ENCODE results near the gene ATG4B.

Gene ATG4B

GRCh38 chr2:241653210-241653750 lies 15.8 kb downstream of the ATG4B start:
- no peak overlapping the region for H3K4me3 ChIP-seq (ENCODE audit: insufficient read length, low read depth)
- H3K9me3 ChIP-seq (ENCODE audit: insufficient read depth, low read length), result peaks cover 5% of the 10 kb centered on the region; the same call in 1 of the 2 replicates
- no peak for DNase-seq (ENCODE audit: low read depth, low spot score)
- no peak overlapping the region for H3K9ac ChIP-seq (ENCODE audit: insufficient read length, low read depth)
- no peak for TF ChIP-seq ZNF274 (IDR thresholded peaks at IDR 0.05; ENCODE audit: low read depth, low read length)
- no peak for TF ChIP-seq YY1 (IDR thresholded peaks at IDR 0.05; ENCODE audit: insufficient read depth, insufficient read length)
- no peak for TF ChIP-seq SUZ12 (IDR thresholded peaks at IDR 0.05; ENCODE audit: extremely low read depth, insufficient read depth, insufficient read length)
- H3K36me3 ChIP-seq (ENCODE audit: insufficient read depth, insufficient read length, low read length), result peaks cover 68% of the 10 kb centered on the region
- H3K27me3 ChIP-seq (ENCODE audit: insufficient read depth, insufficient read length), result no peaks in the 10 kb centered on the region
- peaks cover 19% of the 10 kb centered on the region for H3K4me1 ChIP-seq (ENCODE audit: insufficient read depth, insufficient read length)

GRCh38 chr2:241654551-241654950 lies 17.1 kb downstream of the ATG4B start:
- TF ChIP-seq ZNF274 (IDR thresholded peaks at IDR 0.05; ENCODE audit: low read depth, low read length), result no peak
- TF ChIP-seq YY1 (IDR thresholded peaks at IDR 0.05; ENCODE audit: insufficient read depth, insufficient read length), result no peak
- TF ChIP-seq SUZ12 (IDR thresholded peaks at IDR 0.05; ENCODE audit: extremely low read depth, insufficient read depth, insufficient read length), result no peak
- no peak for DNase-seq (ENCODE audit: low read depth, low spot score)
- Histone ChIP-seq H3K9ac (ENCODE audit: insufficient read length, low read depth) (no peak overlapping the region), H3K36me3 (ENCODE audit: insufficient read depth, insufficient read length, low read length) (peaks cover 79% of the 10 kb centered on the region), H3K4me1 (ENCODE audit: insufficient read depth, insufficient read length) (peaks cover 28% of the 10 kb centered on the region), H3K9me3 (ENCODE audit: insufficient read depth, low read length) (peaks cover 5% of the 10 kb centered on the region; the same call in 1 of the 2 replicates), H3K27me3 (ENCODE audit: insufficient read depth, insufficient read length) (no peaks in the 10 kb centered on the region), H3K4me3 (ENCODE audit: insufficient read length, low read depth) (no peak overlapping the region)

GRCh38 chr2:241655516-241656189 lies 18.2 kb downstream of the ATG4B start:
- H3K4me3 ChIP-seq (ENCODE audit: insufficient read length, low read depth), result no peak overlapping the region
- H3K4me1 ChIP-seq (ENCODE audit: insufficient read depth, insufficient read length), result peaks cover 26% of the 10 kb centered on the region
- no peak for DNase-seq (ENCODE audit: low read depth, low spot score)
- H3K27me3 ChIP-seq (ENCODE audit: insufficient read depth, insufficient read length), result no peaks in the 10 kb centered on the region
- H3K9ac ChIP-seq (ENCODE audit: insufficient read length, low read depth), result no peak overlapping the region
- peaks cover 5% of the 10 kb centered on the region; the same call in 1 of the 2 replicates for H3K9me3 ChIP-seq (ENCODE audit: insufficient read depth, low read length)
- TF ChIP-seq ZNF274 (IDR thresholded peaks at IDR 0.05; ENCODE audit: low read depth, low read length) (no peak), YY1 (IDR thresholded peaks at IDR 0.05; ENCODE audit: insufficient read depth, insufficient read length) (no peak)
- peaks cover 84% of the 10 kb centered on the region for H3K36me3 ChIP-seq (ENCODE audit: insufficient read depth, insufficient read length, low read length)

- H3K4me1 ChIP-seq (ENCODE audit: insufficient read depth, insufficient read length), result peaks cover 31% of the 10 kb centered on the region
- H3K36me3 ChIP-seq (ENCODE audit: insufficient read depth, insufficient read length, low read length), result peaks cover 86% of the 10 kb centered on the region
- no peak for TF ChIP-seq ZNF274 (IDR thresholded peaks at IDR 0.05; ENCODE audit: low read depth, low read length)
- TF ChIP-seq YY1 (IDR thresholded peaks at IDR 0.05; ENCODE audit: insufficient read depth, insufficient read length), result no peak
- no peak overlapping the region for H3K4me3 ChIP-seq (ENCODE audit: insufficient read length, low read depth)
- no peaks in the 10 kb centered on the region for H3K27me3 ChIP-seq (ENCODE audit: insufficient read depth, insufficient read length)
- peaks cover 5% of the 10 kb centered on the region; the same call in 1 of the 2 replicates for H3K9me3 ChIP-seq (ENCODE audit: insufficient read depth, low read length)
- H3K9ac ChIP-seq (ENCODE audit: insufficient read length, low read depth), result peak overlapping the region; percentile 38
- DNase-seq (ENCODE audit: low read depth, low spot score), result no peak
Measured at GRCh38 chr2:241656190-241656741, 18.8 kb downstream of the ATG4B start.

- no peaks in the 10 kb centered on the region for H3K27me3 ChIP-seq (ENCODE audit: insufficient read depth, insufficient read length)
- H3K9ac ChIP-seq (ENCODE audit: insufficient read length, low read depth), result peak overlapping the region; percentile 51
- peaks cover 1% of the 10 kb centered on the region; the same call in 1 of the 2 replicates for H3K9me3 ChIP-seq (ENCODE audit: insufficient read depth, low read length)
- no peak for DNase-seq (ENCODE audit: low read depth, low spot score)
- peaks cover 81% of the 10 kb centered on the region for H3K36me3 ChIP-seq (ENCODE audit: insufficient read depth, insufficient read length, low read length)
- H3K4me1 ChIP-seq (ENCODE audit: insufficient read depth, insufficient read length), result peaks cover 31% of the 10 kb centered on the region
- H3K4me3 ChIP-seq (ENCODE audit: insufficient read length, low read depth), result no peak overlapping the region
- TF ChIP-seq SUZ12 (IDR thresholded peaks at IDR 0.05; ENCODE audit: extremely low read depth, insufficient read depth, insufficient read length) (no peak), YY1 (IDR thresholded peaks at IDR 0.05; ENCODE audit: insufficient read depth, insufficient read length) (no peak), ZNF274 (IDR thresholded peaks at IDR 0.05; ENCODE audit: low read depth, low read length) (no peak)
Measured at GRCh38 chr2:241657786-241658254, 20.3 kb downstream of the ATG4B start.

GRCh38 chr2:241658296-241658695 lies 20.8 kb downstream of the ATG4B start:
- TF ChIP-seq YY1 (IDR thresholded peaks at IDR 0.05; ENCODE audit: insufficient read depth, insufficient read length) (no peak), ZNF274 (IDR thresholded peaks at IDR 0.05; ENCODE audit: low read depth, low read length) (no peak), SUZ12 (IDR thresholded peaks at IDR 0.05; ENCODE audit: extremely low read depth, insufficient read depth, insufficient read length) (no peak)
- H3K27me3 ChIP-seq (ENCODE audit: insufficient read depth, insufficient read length), result no peaks in the 10 kb centered on the region
- H3K36me3 ChIP-seq (ENCODE audit: insufficient read depth, insufficient read length, low read length), result peaks cover 76% of the 10 kb centered on the region

GRCh38 chr2:241659150-241659739 lies 21.8 kb downstream of the ATG4B start:
- H3K9me3 ChIP-seq (ENCODE audit: insufficient read depth, low read length), result no peaks in the 10 kb centered on the region
- H3K9ac ChIP-seq (ENCODE audit: insufficient read length, low read depth), result no peak overlapping the region
- H3K27me3 ChIP-seq (ENCODE audit: insufficient read depth, insufficient read length), result no peaks in the 10 kb centered on the region
- H3K4me1 ChIP-seq (ENCODE audit: insufficient read depth, insufficient read length), result peaks cover 31% of the 10 kb centered on the region
- TF ChIP-seq YY1 (IDR thresholded peaks at IDR 0.05; ENCODE audit: insufficient read depth, insufficient read length) (no peak), SUZ12 (IDR thresholded peaks at IDR 0.05; ENCODE audit: extremely low read depth, insufficient read depth, insufficient read length) (no peak), ZNF274 (IDR thresholded peaks at IDR 0.05; ENCODE audit: low read depth, low read length) (no peak)
- no peak for DNase-seq (ENCODE audit: low read depth, low spot score)
- peaks cover 71% of the 10 kb centered on the region for H3K36me3 ChIP-seq (ENCODE audit: insufficient read depth, insufficient read length, low read length)
- no peak overlapping the region for H3K4me3 ChIP-seq (ENCODE audit: insufficient read length, low read depth)

More at GRCh38 chr2:241658296-241658695, 20.8 kb downstream of the ATG4B start:
- Histone ChIP-seq H3K4me3 (ENCODE audit: insufficient read length, low read depth) (no peak overlapping the region), H3K9me3 (ENCODE audit: insufficient read depth, low read length) (no peaks in the 10 kb centered on the region), H3K4me1 (ENCODE audit: insufficient read depth, insufficient read length) (peaks cover 31% of the 10 kb centered on the region), H3K9ac (ENCODE audit: insufficient read length, low read depth) (peak overlapping the region; percentile 58)
- no peak for DNase-seq (ENCODE audit: low read depth, low spot score)
